HG03571 (cell line): Measurements from ENCODE around the gene ADAM22.

ENCODE experiments used
- ATAC-seq: cut with Tn5 transposase; IDR thresholded peaks from one replicate; pipeline ENCODE4 v1.9.1; 2021; ENCODE audit not compliant: unreplicated experiment

ADAM22 gene

DNA sequence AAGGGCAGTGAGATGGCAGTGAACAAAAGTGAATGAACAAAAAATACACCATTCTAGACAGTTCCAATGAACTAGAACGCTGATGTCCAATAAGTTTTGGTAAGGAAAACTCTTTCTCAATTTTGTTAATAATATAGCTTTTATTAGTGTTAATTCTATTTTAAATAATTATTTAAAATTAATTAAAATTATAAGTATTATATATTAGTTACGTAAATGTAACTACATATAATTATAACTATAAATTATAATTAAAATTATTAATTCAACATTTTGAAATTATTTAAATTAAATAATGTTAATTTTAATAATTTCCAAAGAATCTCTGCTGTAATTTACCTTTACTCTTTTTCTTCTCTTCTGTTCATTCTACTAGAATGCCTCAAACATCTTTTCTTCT lies 280.4 kb downstream of the ADAM22 start:
- no peak for ATAC-seq

DNA sequence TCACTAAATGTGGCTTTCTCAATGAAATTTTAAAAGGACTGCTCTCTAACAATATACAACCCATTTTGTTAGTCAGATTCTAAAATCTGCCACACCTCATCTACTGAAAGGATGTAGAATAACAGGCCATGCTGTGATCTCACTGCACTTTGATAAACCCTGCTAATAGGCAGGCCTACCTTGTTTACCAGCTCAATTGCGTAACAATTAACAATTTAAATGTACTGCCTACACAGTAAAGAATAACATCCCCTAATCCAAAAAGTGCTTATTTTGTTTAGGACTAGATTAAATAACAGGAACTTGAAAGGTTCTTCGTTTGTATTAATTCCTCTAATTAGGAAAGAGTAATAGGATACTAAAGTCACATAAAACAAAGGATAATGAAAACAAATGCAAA lies 281.2 kb downstream of the ADAM22 start:
- no peak for ATAC-seq

DNA sequence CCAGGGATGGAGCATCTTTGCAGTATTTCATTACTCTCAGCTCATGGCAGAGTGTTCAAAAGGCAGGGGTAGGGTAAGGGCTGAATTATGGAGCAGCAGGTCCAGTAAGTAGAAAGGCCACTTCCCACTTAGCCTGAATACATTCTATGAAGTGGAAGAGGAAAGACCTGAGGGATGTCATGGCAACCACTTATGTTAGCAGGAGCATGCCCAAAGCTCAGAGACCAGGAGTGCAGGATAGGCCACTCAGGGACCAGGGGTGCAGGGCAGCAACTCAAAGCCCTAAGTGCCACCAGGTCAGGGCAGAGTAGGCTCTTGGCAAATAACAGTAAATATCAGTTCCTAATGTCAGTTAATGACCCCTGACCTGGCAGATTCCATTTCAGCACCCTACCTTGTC lies 282.2 kb downstream of the ADAM22 start:
- ATAC-seq: no peak

DNA sequence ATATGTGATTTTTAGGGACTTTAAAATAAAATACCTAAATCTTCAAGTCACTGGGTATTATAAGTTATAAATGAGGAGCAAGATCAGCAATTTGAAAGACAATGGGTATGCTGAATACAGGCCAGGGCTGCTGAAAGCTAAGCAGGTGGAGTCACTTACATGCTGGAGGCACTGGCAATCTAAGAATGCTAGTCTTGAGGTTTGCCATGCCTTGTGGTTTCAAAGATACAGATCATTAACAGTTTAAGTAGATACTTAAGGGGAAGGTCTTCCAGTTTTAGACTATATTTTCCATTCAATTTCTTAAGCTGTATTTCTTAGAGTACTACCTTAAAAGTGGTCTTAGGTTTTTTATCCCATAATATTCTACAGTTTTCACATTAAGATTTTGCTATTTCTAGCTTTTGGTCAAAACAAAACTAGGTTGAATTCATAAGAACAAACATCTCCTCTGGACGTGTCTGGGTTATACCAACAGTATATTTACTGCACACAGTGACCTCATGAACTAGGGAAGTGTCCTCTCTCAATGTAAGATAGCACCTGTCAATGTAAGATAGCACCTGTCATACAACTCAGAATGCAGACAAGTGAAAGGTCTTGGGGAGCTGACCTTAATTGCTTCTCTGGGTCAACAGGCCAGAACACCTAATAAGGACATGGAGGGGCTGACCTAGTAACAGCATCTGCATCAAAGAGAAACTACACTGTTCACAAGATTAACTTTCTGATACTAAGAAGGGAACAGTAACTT lies 283.8 kb downstream of the ADAM22 start:
- ATAC-seq: peak; percentile 78

- no peak for ATAC-seq
These were observed 284.3 kb downstream of the ADAM22 start for GRCh38 chr7:88218429-88218745.

DNA sequence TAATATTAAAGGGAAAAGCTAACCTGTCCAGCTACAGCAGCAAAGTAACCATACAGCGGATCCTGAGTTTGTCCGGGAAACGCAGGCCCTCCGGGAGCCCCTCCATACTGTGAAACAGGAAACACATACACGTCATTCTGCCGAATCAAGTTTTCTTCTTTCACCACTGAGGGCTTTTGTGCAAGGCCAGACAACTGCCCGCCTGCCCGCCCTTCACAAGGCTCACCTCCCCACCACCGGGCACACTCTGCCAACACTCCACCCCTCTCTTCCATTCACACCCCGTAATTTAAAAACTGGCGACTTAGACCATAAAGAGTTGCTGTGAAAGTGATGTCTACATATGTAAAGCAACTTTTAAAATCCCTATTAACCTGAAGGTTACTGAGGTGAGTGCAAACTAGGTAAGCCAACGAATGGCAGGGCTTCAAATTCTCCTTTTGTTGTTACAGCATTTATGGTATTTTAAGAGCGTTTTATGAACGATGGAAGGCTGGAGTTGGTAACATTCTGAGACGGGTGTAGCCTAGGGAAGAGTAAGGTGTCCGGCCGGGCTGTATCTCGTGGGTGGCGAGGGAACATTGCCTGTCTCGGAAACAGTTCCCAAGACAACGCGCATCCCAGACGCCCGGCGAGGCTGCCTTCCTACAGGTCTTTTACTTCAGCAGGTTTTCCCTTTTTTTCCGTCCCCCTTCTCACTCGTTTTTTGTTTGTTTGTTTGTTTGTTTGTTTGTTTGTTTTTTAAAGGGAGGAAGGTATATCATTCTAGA lies 285.0 kb downstream of the ADAM22 start:
- ATAC-seq: peak; percentile 15

DNA sequence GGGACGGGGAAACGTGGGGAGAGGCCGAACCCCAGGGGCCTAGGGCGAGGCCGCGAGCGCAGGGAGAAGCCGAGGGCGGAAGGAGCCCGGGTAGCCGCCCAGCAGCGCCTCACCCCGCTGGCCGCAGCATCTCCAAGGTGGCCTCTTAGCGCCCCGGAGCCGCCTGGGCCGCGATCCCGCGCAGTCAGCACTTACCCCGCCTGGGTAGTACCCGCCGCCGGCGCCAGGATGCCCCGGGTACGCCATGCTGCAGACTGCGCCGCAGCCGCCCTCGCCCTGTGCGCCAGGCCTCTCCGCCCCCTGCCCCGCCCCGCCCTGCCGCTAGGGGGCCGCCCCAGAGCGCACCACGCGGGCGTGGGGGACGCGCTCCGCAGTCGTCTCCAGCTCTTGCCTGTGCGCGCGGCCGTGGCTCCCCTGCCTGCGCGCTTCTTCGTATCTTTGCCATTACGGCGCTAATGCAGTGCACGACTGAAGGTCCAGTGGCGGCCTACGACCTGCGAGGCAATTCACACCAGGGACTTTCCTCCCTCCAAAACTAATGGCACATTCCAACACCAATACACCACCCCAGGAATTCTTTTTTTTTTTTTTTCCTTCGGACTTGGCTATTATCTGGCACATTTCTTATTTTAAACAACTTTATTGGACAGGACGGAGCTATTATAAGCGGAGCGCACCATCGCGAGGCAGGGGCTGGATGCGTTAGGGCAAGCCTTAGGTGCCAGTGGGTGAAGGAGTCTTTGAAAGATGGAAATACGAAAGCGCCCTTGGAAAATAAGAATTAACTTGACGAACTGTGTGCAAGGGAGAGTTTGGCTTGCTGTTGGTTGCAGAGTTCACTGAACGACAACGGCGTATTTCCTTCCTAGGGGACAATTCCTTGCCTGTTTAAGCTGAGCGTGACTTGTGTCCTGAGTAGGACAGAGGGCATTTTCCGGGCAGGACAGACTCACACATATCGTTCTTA lies 286.0 kb downstream of the ADAM22 start, which contains the start of gene SRI:
SRI (minus strand) TSS at position 258 of the 967 bp plus-strand sequence; CDS start at position 246, 12 bp downstream.
- peak; percentile 64 for ATAC-seq

DNA sequence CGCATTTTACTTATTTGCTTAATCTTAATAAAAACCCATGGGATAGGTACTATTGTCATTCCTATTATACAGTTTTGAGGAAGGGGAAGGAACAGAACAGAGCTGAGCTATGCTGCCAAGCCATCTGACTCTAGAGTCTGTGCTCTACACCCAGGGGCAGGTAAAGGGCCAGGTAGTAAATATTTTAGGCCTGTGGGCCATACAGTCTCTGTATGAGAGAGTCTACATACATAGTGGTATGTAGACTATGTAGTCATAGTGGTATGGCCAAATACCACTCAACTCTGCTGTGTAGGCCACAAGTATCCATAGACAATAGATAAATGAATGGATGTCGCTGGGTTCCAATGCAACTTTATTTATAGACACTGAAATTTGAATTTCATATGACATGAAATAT lies 289.2 kb downstream of the ADAM22 start:
- ATAC-seq: no peak

DNA sequence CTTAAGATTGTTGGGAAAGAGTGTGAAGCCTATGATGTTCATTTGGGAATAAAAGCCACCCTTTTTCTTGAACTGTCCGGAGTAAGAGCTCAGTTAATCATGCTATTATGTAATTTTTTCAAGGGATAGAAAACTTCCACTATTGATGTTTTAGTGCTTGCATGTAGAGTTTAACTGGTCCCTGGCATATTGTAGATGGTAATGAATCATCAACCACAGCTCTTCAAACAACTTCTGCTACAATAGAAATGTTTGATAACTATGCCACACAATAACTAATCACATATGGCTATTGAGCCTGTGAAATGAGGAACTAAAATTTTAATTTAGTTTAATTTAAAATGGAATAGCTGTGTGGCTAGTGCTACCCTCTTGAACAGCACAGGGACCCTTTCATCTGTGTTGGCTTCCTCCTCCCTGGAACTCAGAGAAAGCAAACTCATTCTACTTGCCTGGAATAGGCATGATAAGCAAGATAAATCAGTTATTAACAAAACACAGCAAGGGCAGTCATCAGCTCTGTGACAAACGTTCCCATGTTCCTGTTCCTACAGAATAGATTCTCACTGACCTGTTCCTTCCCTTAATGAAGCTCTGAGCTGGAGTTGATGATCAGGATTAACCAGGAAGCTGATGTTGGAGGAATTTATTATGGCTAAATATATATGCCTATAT lies 290.7 kb downstream of the ADAM22 start:
- no peak for ATAC-seq

- ATAC-seq: no peak
These were observed 292.1 kb downstream of the ADAM22 start for GRCh38 chr7:88226201-88226600.

GRCh38 chr7:88226886-88227516 lies 292.9 kb downstream of the ADAM22 start:
- ATAC-seq: no peak

DNA sequence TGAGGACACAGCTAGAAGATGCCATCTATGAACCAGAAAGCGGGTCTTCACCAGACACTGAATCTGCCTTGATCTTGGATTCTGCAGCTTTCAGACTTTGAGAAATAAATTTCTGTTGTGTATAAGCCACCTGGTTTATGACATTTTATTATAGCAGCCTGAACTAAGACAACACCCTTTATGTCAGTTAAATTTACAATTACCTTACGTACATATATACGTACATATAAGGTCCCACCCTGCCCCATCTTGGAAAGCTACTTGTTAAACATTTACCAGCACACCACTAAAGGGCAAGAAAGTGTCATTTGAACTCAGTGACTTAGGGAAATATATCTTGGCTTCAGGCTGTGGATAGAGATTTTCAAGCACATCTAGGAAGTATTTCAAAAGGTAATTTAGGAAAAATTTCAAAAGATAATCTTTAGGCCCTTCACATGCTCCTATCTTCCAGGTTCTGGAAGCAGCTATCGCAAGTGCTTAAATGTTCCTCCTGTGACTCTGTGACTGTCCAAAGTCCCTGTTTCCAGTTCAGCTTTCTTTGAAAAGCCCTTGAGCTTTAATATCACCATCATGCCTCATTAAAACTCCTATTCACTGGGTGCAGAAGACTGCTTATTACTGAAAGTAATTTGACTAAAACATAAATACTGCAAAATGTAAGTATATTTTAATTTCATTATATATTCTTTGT lies 295.4 kb downstream of the ADAM22 start:
- no peak for ATAC-seq

GRCh38 chr7:88230646-88231045 lies 296.6 kb downstream of the ADAM22 start:
- no peak for ATAC-seq

GRCh38 chr7:88233828-88234227 lies 299.8 kb downstream of the ADAM22 start:
- ATAC-seq: no peak

DNA sequence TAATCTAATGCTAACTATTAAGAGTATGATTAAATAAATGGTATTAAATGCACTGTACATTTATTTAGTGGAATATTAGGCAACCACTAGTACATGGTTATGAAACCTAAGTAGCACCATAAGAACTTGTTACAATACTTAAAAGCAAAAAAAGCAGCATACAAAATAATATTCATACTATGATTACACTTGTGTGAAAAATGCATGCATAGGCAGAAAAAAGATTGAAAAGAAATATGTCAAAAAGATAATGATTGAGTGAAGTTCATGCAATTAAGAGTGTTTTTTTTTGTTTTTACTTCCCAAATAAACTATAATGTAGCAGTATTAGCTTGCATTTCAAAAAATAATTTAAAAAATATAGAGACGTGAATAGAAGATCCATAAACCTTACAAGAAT lies 305.8 kb downstream of the ADAM22 start:
- no peak for ATAC-seq

GRCh38 chr7:88243345-88243909 lies 309.4 kb downstream of the ADAM22 start:
- ATAC-seq: peak; percentile 56

DNA sequence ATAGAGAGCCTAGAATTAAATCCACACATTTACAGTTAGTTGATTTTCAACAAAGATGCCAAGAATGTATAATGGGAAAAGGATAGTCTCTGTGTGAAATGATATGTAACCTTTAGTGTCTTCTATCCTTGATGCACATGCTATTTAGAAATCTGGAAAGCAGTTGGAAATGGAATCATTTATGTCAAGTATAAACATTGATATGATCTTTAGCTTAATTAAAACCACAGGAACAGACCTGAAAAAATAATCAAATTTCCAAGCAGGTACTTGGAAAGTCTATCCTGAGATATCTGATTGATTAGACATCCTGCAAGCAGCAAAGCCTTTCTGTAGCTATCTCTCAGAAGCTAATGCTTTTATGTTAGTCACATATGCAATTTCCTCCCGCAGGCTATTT lies 310.2 kb downstream of the ADAM22 start:
- ATAC-seq: no peak
